ENCODE measurements around the gene ANO10. TPM values are rescaled to one million over a fixed set of nuclear protein-coding genes. Genes with fewer than 3 reads are reported as not detected.
"Not testable (repeated sequence)": the region's sequence is repeated elsewhere in the genome, so short reads cannot be mapped to it uniquely, and the experiment has no call there.

Gene ANO10
- total RNA-seq, 2 donors from 2014 or later, result 9.6 to 11.3 TPM

DNA sequence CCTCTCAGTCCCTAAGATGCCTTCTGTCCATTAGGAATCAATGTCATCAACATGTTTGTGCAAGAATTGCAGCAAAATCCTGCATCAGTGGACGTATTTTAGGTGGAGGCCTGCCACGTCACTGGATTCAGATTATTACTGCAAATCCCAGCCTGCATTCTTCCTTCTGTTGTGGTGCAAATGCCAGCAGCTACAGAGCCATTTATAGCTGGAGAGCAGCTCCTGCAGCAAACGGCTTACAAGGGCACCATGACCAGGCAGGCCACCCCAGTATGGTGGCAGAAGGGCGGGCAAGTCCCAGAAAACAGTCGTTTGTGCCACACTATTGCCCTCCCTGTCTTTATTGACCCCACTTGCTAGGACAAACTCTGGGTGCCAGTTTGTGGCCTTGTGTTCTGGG, 260.7 kb downstream of the ANO10 start:
- TF ChIP-seq, protein P1, sequence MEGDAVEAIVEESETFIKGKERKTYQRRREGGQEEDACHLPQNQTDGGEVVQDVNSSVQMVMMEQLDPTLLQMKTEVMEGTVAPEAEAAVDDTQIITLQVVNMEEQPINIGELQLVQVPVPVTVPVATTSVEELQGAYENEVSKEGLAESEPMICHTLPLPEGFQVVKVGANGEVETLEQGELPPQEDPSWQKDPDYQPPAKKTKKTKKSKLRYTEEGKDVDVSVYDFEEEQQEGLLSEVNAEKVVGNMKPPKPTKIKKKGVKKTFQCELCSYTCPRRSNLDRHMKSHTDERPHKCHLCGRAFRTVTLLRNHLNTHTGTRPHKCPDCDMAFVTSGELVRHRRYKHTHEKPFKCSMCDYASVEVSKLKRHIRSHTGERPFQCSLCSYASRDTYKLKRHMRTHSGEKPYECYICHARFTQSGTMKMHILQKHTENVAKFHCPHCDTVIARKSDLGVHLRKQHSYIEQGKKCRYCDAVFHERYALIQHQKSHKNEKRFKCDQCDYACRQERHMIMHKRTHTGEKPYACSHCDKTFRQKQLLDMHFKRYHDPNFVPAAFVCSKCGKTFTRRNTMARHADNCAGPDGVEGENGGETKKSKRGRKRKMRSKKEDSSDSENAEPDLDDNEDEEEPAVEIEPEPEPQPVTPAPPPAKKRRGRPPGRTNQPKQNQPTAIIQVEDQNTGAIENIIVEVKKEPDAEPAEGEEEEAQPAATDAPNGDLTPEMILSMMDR (IDR thresholded peaks at IDR 0.05), result no peak
- Histone ChIP-seq H3K4me1 (peaks cover 0 to 15% of the 10 kb centered on the region in 2 donors), H3K9me3 (peaks cover 0 to 5% of the 10 kb centered on the region in 2 donors), H3K27ac (no peak overlapping the region), H3K27me3 (no peaks in the 10 kb centered on the region), H3K4me3 (no peak overlapping the region), H3K36me3 (no peaks in the 10 kb centered on the region)
- no peak for DNase-seq (ENCODE audit: low spot score)

DNA sequence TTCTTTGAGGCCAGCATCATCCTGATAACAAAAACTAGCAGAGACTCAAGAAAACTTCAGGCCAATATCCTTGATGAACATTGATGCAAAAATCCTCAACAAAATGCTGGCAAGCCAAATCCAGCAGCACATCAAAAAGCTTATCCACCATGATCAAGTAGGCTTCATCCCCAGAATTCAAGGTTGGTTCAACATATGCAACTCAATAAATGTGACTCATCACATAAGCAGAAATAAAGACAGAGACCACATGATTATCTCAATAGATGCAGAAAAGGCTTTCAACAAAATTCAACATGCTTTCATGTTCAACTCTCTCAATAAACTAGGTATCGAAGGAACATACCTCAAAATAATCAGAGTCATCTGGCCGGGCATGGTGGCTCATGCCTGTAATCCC, 265.8 kb downstream of the ANO10 start:
- not testable (repeated sequence) for H3K4me3 ChIP-seq; H3K36me3 ChIP-seq; H3K4me1 ChIP-seq; H3K27me3 ChIP-seq; H3K27ac ChIP-seq; DNase-seq (ENCODE audit: low spot score)
- peaks cover 0 to 35% of the 10 kb centered on the region in 2 donors for H3K9me3 ChIP-seq

DNA sequence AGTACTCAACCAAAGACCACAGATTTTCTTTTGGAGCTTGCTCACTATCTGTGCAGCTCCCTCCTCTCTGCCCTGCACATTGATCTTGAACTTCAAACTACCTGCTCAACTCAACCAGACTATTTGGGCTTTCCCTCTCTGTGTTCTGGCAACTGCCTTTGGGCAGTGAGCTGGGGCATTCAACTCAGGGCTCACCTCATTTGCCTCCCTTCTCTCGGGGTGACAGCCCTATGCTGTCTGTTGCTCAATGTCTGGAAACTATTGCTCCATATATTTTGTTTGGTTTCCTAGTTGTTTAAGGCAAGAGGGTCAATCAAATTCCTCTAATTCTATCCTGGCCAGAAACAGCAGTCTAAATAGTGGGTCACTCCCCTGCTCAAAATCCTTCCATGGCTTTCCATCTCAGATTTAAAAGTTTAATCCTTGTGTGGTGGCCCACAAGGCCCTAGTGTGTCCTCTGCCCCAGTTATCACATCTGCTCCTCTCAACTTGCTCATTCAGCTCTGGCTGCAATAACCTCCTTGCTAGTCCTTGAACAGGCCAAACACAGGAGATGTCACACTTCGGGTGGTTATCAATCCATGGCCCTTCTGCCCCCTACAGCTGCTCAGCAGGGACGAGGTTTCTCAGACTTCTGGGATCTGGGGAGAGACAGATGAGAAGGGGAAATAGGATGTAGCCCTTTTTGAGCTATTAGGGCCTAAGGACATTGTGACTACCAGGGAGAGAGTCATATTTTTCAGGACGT, 267.7 kb downstream of the ANO10 start:
- Histone ChIP-seq H3K4me3 (no peak overlapping the region), H3K27me3 (no peaks in the 10 kb centered on the region), H3K36me3 (peaks cover 17% of the 10 kb centered on the region), H3K9me3 (peaks cover 0 to 35% of the 10 kb centered on the region in 2 donors), H3K27ac (no peak overlapping the region), H3K4me1 (peaks cover 0 to 6% of the 10 kb centered on the region in 2 donors)
- TF ChIP-seq, protein P1 (IDR thresholded peaks at IDR 0.05), result no peak
- no peak for DNase-seq (ENCODE audit: low spot score)

DNA sequence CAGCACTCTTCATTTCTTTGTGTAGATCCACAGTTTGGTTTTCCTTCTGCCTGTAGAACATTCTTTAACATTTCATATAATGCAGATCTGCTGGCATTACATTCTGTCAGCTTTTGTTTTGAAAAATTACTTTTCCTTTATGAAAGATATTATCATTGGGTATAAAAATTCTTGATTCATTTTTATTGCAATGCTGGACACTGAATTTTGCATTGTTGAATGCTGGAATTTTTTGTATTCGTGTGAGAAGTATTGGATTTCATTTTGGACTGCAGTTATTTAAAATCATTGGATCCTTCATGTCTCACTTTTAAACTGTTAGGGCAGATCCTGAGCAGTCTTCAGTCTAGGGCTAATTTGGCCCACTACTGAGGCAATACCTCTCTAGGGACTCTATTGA, 268.4 kb downstream of the ANO10 start:
- Histone ChIP-seq H3K27ac (no peak overlapping the region), H3K4me1 (peaks cover 0 to 6% of the 10 kb centered on the region in 2 donors), H3K27me3 (no peaks in the 10 kb centered on the region), H3K4me3 (no peak overlapping the region), H3K9me3 (peaks cover 0 to 35% of the 10 kb centered on the region in 2 donors), H3K36me3 (peaks cover 24% of the 10 kb centered on the region)
- TF ChIP-seq, protein P1 (IDR thresholded peaks at IDR 0.05), result no peak
- DNase-seq (ENCODE audit: low spot score), result no peak

DNA sequence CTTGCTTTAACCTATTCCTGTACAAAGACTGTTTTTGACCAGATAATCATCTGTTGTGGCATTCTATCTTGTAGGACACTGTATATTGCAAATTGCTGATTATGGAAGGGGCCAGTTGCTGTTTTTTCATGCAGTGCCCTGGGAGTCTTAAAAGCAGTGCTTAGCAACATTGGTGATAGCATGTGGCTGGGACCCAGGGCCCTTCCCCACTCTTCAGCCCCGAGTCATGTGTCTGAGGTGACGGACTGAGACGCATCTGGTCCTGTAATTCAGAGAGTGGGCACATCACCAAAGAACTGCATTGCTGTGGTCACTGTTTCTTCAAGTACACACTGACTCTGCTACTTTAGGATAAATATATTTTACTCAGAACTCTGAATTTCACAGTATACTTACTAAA, 272.1 kb downstream of the ANO10 start:
- peaks cover 50% of the 10 kb centered on the region for H3K36me3 ChIP-seq
- TF ChIP-seq, protein P1 (IDR thresholded peaks at IDR 0.05), result no peak
- peaks cover 0 to 23% of the 10 kb centered on the region in 2 donors for H3K9me3 ChIP-seq
- no peak overlapping the region for H3K27ac ChIP-seq
- no peak for DNase-seq (ENCODE audit: low spot score)
- peaks cover 0 to 10% of the 10 kb centered on the region in 2 donors for H3K4me1 ChIP-seq
- H3K4me3 ChIP-seq, result no peak overlapping the region
- H3K27me3 ChIP-seq, result no peaks in the 10 kb centered on the region

DNA sequence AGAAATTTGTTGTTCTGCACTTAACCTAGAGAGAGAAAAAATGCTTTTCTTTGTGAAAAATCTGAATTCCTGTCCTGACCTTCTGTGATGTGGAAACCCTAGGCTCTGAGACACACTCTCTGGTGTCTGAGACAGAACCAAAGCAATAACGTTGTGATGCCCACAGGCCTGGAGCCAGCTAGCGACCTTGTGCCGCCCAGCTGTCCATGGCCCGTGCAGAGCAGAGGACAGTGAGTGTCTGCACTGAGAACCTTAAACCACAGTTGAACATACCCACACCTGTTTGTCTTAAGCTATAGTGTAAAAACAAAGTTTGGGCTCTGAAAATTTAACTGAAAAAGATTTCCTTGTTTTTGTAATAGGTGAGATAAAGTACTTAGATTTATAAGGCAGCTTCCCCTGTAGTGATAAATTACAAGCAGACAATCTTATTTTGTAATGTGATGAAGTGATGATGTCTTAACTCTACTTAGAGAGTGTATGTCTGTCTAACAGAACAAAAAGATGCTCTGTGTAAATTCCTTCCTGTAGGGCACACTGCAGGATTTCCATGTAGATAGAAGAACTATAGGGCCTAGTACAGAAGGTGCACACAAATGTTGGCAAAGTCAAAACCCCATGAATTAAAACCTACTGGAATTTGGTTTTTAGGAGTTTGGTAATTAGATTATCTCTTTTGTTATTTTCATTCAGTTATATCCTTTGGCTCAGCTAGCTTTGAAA, 272.8 kb downstream of the ANO10 start:
- TF ChIP-seq, protein P1 (IDR thresholded peaks at IDR 0.05), result no peak
- no peak overlapping the region for H3K27ac ChIP-seq
- H3K9me3 ChIP-seq, result peaks cover 0 to 23% of the 10 kb centered on the region in 2 donors
- peaks cover 53% of the 10 kb centered on the region for H3K36me3 ChIP-seq
- DNase-seq (ENCODE audit: low spot score), result no peak
- H3K4me1 ChIP-seq, result peaks cover 0 to 10% of the 10 kb centered on the region in 2 donors
- no peaks in the 10 kb centered on the region for H3K27me3 ChIP-seq
- no peak overlapping the region for H3K4me3 ChIP-seq
